Measurements from ENCODE around the gene CDH4. TPM values are rescaled to one million over a fixed set of nuclear protein-coding genes. Genes with fewer than 3 reads are reported as not detected.

CDH4 gene
- total and polyA plus RNA-seq, 2 donors from 2014 or later: 1.1 TPM; not detected in 1

- Histone ChIP-seq H3K4me1 (ENCODE audit: control insufficient read depth in 2 of 3, insufficient read depth in 2 of 3, low read depth in 1 of 3, low read length in 3 of 3) (no peaks in the 10 kb centered on the region), H3K4me3 (ENCODE audit: low read length in 3 of 3) (no peak overlapping the region), H3K9ac (ENCODE audit: low read length in 3 of 3) (no peak overlapping the region), H3K36me3 (ENCODE audit: control insufficient read depth in 2 of 3, insufficient read depth in 3 of 3, low read length in 3 of 3) (no peaks in the 10 kb centered on the region), H3K9me3 (ENCODE audit: control insufficient read depth in 2 of 3, insufficient read depth in 1 of 3, low read length in 3 of 3) (peaks cover 0 to 2% (median 0%) of the 10 kb centered on the region in 3 donors), H3K27me3 (ENCODE audit: control insufficient read depth, insufficient read depth, low read length) (no peaks in the 10 kb centered on the region), H3K27ac (ENCODE audit: low read depth in 2 of 2, low read length in 2 of 2) (no peak overlapping the region)
- TF ChIP-seq CTCF (IDR thresholded peaks at IDR 0.05; ENCODE audit: borderline replicate concordance, extremely low read depth, insufficient read depth): no peak
- DNase-seq: peak in 1 of 5 donors; percentile 27
- no peak for FAIRE-seq
- intact Hi-C loops (cut with DNase I): no loop called here
Measured at GRCh38 chr20:61420056-61420455, 168.0 kb downstream of the CDH4 start.

DNA sequence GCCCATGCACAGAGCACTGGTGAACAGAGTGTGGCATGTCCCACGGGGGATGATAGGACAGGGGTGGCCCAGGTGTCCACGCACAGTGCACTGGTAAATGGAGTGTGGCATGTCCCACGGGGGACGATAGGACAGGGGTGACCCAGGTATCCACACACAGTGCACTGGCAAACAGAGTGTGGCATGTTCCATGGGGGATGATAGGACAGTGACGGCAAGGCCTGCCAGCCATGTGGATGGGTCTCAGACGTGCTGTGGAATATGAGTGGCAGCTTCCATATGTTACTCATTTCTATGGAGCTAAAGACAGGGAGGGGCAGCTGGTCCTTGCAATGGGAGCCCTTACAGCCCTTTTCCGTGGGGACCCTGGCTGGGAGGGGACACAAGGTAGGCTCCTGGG lies 168.7 kb downstream of the CDH4 start:
- no peak overlapping the region for H3K9ac ChIP-seq (ENCODE audit: low read length in 3 of 3)

GRCh38 chr20:61422636-61423425 lies 170.8 kb downstream of the CDH4 start:
- no peaks in the 10 kb centered on the region for H3K4me1 ChIP-seq (ENCODE audit: control insufficient read depth in 2 of 3, insufficient read depth in 2 of 3, low read depth in 1 of 3, low read length in 3 of 3)
- H3K36me3 ChIP-seq (ENCODE audit: control insufficient read depth in 2 of 3, insufficient read depth in 3 of 3, low read length in 3 of 3): no peaks in the 10 kb centered on the region
- intact Hi-C loops (cut with DNase I): no loop called here
- no peak overlapping the region for H3K27ac ChIP-seq (ENCODE audit: low read depth in 2 of 2, low read length in 2 of 2)
- FAIRE-seq: no peak
- peak in 1 of 5 donors; percentile 43 for DNase-seq
- no peaks in the 10 kb centered on the region for H3K27me3 ChIP-seq (ENCODE audit: control insufficient read depth, insufficient read depth, low read length)
- H3K9me3 ChIP-seq (ENCODE audit: control insufficient read depth in 2 of 3, insufficient read depth in 1 of 3, low read length in 3 of 3): peaks cover 0 to 2% (median 0%) of the 10 kb centered on the region in 3 donors
- H3K9ac ChIP-seq (ENCODE audit: low read length in 3 of 3): no peak overlapping the region
- H3K4me3 ChIP-seq (ENCODE audit: low read length in 3 of 3): no peak overlapping the region
- TF ChIP-seq CTCF (IDR thresholded peaks at IDR 0.05; ENCODE audit: borderline replicate concordance, extremely low read depth, insufficient read depth): no peak

More for the DNA sequence above, 168.7 kb downstream of the CDH4 start:
- Histone ChIP-seq H3K27me3 (ENCODE audit: control insufficient read depth, insufficient read depth, low read length) (no peaks in the 10 kb centered on the region), H3K9me3 (ENCODE audit: control insufficient read depth in 2 of 3, insufficient read depth in 1 of 3, low read length in 3 of 3) (peaks cover 0 to 2% (median 0%) of the 10 kb centered on the region in 3 donors), H3K4me3 (ENCODE audit: low read length in 3 of 3) (no peak overlapping the region), H3K4me1 (ENCODE audit: control insufficient read depth in 2 of 3, insufficient read depth in 2 of 3, low read depth in 1 of 3, low read length in 3 of 3) (no peaks in the 10 kb centered on the region), H3K27ac (ENCODE audit: low read depth in 2 of 2, low read length in 2 of 2) (no peak overlapping the region), H3K36me3 (ENCODE audit: control insufficient read depth in 2 of 3, insufficient read depth in 3 of 3, low read length in 3 of 3) (no peaks in the 10 kb centered on the region)
- peak in 1 of 5 donors; percentile 24 for DNase-seq
- no peak for TF ChIP-seq CTCF (IDR thresholded peaks at IDR 0.05; ENCODE audit: borderline replicate concordance, extremely low read depth, insufficient read depth)
- no peak for FAIRE-seq
- intact Hi-C loops (cut with DNase I): no loop called here

Measured in kidney (tissue), 14 donors.